Tibial nerve (tissue), 4 donors: Measurements from ENCODE around the gene CCDC197.

Source experiments
- CTCF ChIP-seq, 5 experiments: fragments of 200-600 bp in 3 of 5; fragments of 450-650 bp in 2 of 5; sonication (generic) in 3 of 5; IDR thresholded peaks; one replicate each; pipeline ENCODE4 v1.5.1; 2016 to 2019; ENCODE audit warnings: antibody characterized with exemption in 5 of 5, mild to moderate bottlenecking in 3 of 5, moderate library complexity in 2 of 5
- EP300 ChIP-seq, 2 donors: sonication (generic); formaldehyde crosslinking; IDR thresholded peaks; one replicate each; pipeline ENCODE4 v1.6.1; 2017; ENCODE audit warnings: antibody characterized with exemption in 2 of 2, mild to moderate bottlenecking in 1 of 2
- POLR2A ChIP-seq, 2 donors: fragments of 450-650 bp; IDR thresholded peaks; one replicate each; pipeline ENCODE4 v1.6.1; 2017; ENCODE audit warnings: antibody characterized with exemption in 2 of 2, mild to moderate bottlenecking in 2 of 2, moderate library complexity in 2 of 2

GRCh38 chr14:94052662-94053061 is 55.6 kb downstream of the CCDC197 start:
- TF ChIP-seq POLR2A (IDR thresholded peaks at IDR 0.05) (no peak), CTCF (IDR thresholded peaks at IDR 0.05) (no peak), EP300 (IDR thresholded peaks at IDR 0.05) (no peak)
